AG04450 (cell line): ENCODE measurements around the gene IL1F10. TPM values are rescaled to one million over a fixed set of nuclear protein-coding genes. Genes with fewer than 3 reads are reported as not detected.

Source experiments
- CTCF ChIA-PET: fragments of 300-600, 350-600 bp; formaldehyde crosslinking; extraction: SDS; loops from one replicate; lab custom pipeline; 2022; ENCODE audit warnings: antibody characterized with exemption, inconsistent platforms; lab: Charles Lee
- POLR2A ChIA-PET: fragments of 350-600 bp; formaldehyde crosslinking; extraction: SDS; loops from one replicate; lab custom pipeline; 2021; ENCODE audit warnings: antibody characterized with exemption, inconsistent platforms; lab: Yijun Ruan, JAX
- DNase-seq: peaks from one replicate; pipeline ENCODE4 v3.0.0-alpha.2; 2011; ENCODE audit warnings: low read depth, low spot score
- H3K27ac ChIP-seq: one replicate; pipeline ENCODE4 v1.5.1; 2012; ENCODE audit warnings: low read depth, low read length, control low read depth
- H3K27me3 ChIP-seq: one replicate; pipeline ENCODE4 v1.6.0; 2012; ENCODE audit warnings: low read length; ENCODE audit not compliant: control insufficient read depth, insufficient read depth
- H3K4me3 ChIP-seq: 2 replicates; pipeline ENCODE4 v1.5.1; 2011; ENCODE audit warnings: mild to moderate bottlenecking, low read depth, low read length, control low read depth
- H3K9me3 ChIP-seq: 2 replicates; pipeline ENCODE4 v1.5.1; 2012; ENCODE audit warnings: low read length; ENCODE audit not compliant: control insufficient read depth, insufficient read depth
- polyA plus RNA-seq: library from polyadenylated mRNA; depleted of rRNA; stranded (reverse); fragments of >200 nt; gene quantifications from 2 replicates; pipeline ENCODE4 v1.2.3, GENCODE V29; 2011
- TF ChIP-seq, protein P1 (sequence below): IDR thresholded peaks from 2 replicates; pipeline ENCODE4 v1.5.1; 2011; ENCODE audit warnings: low read depth, low read length, control low read depth, inconsistent platforms

Gene IL1F10
- polyA plus RNA-seq, 1 experiment = not detected

DNA sequence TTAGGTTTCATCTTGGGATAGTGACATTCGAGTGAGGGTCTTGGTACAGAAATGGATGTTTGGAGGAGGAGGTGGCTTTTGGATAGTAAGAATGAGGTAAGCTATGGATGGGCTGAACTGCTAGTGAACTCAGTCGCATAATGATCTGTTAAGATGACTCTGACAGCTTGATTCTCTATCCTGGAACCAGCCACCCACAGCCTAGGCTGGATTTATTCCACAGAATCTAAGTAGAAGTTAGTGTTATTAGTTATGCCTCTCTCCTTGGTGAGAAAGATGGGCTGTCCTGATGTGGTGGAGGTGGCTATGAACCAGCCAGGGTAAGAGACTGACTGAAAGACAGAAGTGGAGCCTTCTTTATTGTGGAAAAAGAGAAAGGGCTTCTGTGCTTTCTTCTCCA, 40.1 kb upstream of the IL1F10 start:
- H3K4me3 ChIP-seq = no peak overlapping the region
- H3K27me3 ChIP-seq = peaks cover 21% of the 10 kb centered on the region
- H3K27ac ChIP-seq = no peak overlapping the region
- H3K9me3 ChIP-seq = no peaks in the 10 kb centered on the region
- no peak for DNase-seq
- ChIA-PET CTCF (no interaction called here), POLR2A (no interaction called here)
- TF ChIP-seq, protein P1, sequence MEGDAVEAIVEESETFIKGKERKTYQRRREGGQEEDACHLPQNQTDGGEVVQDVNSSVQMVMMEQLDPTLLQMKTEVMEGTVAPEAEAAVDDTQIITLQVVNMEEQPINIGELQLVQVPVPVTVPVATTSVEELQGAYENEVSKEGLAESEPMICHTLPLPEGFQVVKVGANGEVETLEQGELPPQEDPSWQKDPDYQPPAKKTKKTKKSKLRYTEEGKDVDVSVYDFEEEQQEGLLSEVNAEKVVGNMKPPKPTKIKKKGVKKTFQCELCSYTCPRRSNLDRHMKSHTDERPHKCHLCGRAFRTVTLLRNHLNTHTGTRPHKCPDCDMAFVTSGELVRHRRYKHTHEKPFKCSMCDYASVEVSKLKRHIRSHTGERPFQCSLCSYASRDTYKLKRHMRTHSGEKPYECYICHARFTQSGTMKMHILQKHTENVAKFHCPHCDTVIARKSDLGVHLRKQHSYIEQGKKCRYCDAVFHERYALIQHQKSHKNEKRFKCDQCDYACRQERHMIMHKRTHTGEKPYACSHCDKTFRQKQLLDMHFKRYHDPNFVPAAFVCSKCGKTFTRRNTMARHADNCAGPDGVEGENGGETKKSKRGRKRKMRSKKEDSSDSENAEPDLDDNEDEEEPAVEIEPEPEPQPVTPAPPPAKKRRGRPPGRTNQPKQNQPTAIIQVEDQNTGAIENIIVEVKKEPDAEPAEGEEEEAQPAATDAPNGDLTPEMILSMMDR = no peak

DNA sequence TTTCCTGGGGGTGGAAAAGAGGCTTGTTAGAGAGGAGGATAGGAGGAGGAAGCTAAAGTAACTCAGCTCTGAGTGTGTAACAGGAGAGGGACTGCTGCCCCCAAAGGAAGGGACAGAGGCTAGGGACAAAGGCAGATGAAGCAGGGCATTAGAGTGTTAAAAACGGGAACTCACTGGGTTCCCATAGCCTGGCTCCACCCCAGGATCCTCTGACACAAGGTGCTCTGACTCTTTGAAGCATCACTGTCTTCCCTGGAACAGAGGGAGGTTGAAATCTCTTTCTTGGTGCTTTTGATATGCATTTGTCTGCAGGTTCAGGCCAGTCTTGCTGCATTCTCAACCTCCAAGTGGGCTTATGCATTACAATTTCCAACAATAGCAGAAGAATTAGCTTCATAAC, 39.7 kb upstream of the IL1F10 start:
- CTCF ChIA-PET = no interaction called here
- Histone ChIP-seq H3K9me3 (no peaks in the 10 kb centered on the region), H3K4me3 (no peak overlapping the region), H3K27ac (no peak overlapping the region), H3K27me3 (peaks cover 22% of the 10 kb centered on the region)
- POLR2A ChIA-PET = no interaction called here
- TF ChIP-seq, protein P1 = no peak
- DNase-seq = no peak

DNA sequence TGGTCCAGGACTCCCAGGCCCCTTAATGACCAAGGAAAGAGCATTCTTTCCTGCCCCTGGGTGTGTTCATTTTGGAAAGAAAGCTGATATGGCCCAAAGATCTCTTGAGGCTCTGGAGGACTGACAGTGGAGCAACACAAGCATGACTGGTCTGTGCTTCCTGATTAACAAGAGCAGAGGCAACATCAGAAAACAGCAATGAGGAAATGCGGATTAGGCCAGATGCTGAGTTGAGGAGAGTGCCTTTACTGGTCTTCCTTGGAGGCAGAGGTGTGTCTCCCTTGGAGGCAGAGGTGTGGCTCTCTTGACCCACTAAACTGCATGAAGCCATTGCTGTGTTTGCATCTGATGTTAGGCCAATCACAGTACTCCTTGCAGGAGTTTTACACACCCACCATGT, 35.0 kb upstream of the IL1F10 start:
- Histone ChIP-seq H3K27me3 (peaks cover 14% of the 10 kb centered on the region), H3K27ac (no peak overlapping the region), H3K4me3 (no peak overlapping the region), H3K9me3 (no peaks in the 10 kb centered on the region)
- ChIA-PET CTCF (no interaction called here), POLR2A (no interaction called here)
- TF ChIP-seq, protein P1 = no peak
- DNase-seq = no peak

DNA sequence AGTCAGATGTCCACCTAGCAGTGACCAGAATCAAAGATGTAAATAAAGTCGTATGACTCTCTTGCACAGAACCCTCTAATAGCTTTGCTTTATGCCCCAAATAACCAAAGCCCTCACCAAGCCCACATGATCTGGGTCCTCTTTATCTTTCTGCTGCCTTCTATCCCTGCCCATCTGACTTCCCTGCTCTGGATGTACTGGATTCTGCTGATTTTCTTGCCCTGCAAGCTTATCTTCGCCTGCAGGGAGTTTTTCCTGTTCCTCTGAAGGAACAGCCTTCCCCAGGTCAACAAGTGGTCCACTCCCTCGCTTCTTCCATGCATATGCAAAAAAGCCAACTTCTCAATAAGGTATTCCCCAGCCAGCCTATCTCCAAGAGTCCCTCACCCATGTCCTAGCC, 33.8 kb upstream of the IL1F10 start:
- Histone ChIP-seq H3K4me3 (no peak overlapping the region), H3K9me3 (no peaks in the 10 kb centered on the region), H3K27ac (no peak overlapping the region), H3K27me3 (peaks cover 18% of the 10 kb centered on the region)
- POLR2A ChIA-PET = no interaction called here
- CTCF ChIA-PET = no interaction called here
- TF ChIP-seq, protein P1 = no peak
- DNase-seq = no peak

DNA sequence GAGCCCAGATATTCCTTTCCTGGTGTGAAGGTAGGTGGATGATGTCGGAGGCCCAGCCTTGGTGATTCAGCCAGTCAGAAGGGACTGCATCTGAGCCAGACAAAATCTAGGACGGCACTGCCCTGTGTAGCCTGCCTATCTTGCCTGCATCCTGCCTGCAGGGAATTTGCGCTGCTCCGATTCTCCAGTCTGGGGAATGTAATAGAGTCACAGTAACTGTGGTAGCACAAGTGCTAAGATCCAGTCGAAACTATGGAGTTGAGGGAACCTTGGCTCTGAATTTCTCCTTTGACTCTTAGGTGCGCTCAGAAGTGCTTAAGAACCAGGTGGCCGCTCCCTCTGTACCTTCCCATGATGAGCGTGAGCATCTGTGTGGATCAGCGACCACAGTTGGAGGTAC, 31.0 kb upstream of the IL1F10 start:
- ChIA-PET POLR2A (no interaction called here), CTCF (no interaction called here)
- TF ChIP-seq, protein P1 = no peak
- no peak overlapping the region for H3K4me3 ChIP-seq
- no peak overlapping the region for H3K27ac ChIP-seq
- no peaks in the 10 kb centered on the region for H3K9me3 ChIP-seq
- H3K27me3 ChIP-seq = peaks cover 20% of the 10 kb centered on the region
- DNase-seq = no peak
